Measurements from ENCODE around the gene COMMD1.
"Not testable (repeated sequence)": the region's sequence is repeated elsewhere in the genome, so short reads cannot be mapped to it uniquely, and the experiment has no call there.

COMMD1 gene

GRCh38 chr2:61962095-61962984 lies 56.9 kb downstream of the COMMD1 start:
- DNase-seq, result no peak

DNA sequence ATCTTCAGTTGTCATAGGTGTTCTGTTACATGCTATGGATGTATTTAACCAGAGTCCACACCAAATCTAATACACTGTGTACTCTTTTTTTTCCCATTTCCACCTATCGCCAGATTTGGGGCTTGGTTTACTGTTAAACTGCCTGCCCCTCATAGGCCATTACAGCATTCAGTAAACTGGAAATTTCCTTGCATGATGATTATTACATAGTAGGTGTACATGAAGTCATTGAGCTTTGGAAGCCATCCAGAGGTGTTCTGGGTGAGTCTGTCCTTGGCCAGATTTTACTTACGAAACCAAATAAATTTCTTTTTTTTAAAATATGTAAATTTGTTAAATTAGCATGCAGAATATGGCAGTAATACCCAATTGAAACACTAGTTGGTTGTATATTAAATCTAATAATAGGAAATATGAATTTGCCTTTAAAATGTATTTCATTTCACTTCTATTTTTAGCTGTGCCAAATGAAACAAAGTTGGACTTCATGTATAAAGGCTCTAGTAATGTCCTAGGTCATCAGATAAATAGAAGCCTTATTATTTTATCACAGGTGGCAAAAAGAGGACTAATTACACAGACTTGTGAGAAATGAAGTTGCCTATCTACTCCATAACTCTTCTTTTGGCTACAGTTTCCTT lies 60.7 kb downstream of the COMMD1 start:
- DNase-seq, result no peak

DNA sequence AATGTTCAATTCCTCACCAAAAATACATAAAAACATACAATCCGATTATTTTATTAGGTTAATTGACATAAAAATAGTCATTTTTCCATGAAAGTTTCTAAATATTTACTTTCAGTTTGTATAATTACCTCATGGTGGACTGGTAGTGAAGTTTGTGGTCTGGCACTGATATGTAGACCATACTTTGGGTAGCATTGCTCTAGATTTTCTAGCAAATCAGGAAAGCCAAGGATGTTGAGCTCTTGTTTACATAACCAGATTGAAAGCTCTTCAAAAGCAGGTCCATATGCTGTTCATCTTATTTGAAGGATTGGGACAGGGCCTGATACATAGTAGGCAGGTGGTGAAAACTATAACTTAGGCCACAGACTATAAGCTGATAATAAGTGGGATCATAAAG lies 61.8 kb downstream of the COMMD1 start:
- DNase-seq, result no peak

- no peak for DNase-seq
These were observed 63.9 kb downstream of the COMMD1 start for GRCh38 chr2:61969376-61969775.

- DNase-seq, result no peak
These were observed 65.5 kb downstream of the COMMD1 start for GRCh38 chr2:61970807-61971556.

DNA sequence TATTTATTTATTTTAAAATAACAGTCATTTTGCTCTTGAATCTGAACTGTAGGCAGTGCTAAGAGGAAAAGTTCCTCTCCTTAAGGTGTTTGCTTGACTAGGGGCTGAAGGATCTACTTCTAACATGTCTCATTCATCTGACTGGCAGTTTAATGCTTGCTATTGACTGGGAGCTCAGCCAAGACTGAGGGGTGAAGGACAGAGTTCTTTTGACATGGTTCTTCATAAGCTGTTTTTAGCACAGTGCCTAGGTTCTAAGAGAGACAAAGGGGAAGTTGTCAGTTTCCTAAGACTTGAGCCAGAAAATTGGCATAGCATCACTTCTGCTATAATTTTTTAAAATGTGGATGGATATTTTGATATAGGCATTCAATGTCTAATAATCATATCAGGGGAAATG lies 73.0 kb downstream of the COMMD1 start:
- DNase-seq, result peak in 8 of 56 donors; percentile 3 to 36 (median 11)

DNA sequence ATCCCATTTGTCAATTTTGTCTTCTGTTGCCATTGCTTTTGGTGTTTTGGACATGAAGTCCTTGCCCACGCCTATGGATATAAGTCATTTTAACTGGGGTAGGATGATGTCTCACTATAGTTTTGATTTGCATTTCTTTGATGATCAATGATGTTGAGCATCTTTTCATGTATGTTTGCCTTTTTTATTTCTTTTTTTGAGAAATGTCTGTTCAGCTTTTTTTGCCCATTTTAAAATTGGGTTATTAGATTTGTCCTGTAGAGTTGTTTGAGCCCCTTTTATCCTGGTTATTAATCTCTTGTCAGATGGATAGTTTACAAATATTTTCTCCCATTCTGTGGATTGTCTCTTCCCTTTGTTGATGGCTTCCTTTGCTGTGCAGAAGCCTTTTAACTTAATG lies 75.3 kb downstream of the COMMD1 start:
- DNase-seq, result no peak

- no peak for DNase-seq
These were observed 79.2 kb downstream of the COMMD1 start for GRCh38 chr2:61984682-61985081.

DNA sequence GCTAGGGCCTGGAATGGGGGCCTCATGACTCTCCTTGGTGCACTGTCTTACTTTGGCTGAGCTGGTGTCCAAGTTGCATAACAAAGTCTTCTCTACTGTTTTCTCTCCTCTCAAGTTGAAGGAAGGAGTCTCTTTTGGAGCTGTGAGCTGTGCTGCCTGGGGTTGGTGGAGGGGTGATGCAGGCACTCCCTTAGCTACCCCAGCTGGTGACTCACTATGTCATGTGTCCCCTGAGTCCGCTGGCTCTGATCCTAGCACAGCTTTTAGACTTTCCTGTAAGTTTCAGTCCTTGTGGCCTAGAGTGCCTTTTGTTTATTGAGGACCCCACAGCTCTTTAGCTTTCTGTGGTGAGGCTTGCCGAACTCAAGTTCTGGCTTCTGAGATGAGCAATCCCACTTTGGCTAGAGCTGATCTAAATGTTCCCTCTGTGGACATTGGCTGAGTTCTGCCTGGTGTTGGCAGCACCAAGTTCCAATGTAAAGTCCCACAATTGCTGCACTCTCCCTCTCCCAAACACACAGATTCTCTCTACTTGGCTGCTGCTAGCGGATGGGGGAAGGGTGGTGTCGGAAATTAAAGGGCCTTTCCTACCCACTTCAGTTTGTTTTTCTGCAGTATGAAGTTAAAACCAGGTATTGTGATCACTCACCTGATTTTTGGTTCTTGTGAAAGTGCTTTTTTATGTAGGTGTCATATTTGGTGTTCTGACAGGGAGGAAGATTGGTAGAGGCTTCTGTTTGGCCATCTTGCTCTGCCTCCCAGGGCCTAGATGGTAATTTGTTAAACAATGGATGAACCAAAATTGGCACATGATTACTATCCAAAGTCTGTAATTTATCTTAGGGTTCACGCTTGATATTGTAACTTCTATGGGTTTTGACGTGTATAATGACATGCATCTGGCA lies 83.2 kb downstream of the COMMD1 start:
- DNase-seq, result no peak

DNA sequence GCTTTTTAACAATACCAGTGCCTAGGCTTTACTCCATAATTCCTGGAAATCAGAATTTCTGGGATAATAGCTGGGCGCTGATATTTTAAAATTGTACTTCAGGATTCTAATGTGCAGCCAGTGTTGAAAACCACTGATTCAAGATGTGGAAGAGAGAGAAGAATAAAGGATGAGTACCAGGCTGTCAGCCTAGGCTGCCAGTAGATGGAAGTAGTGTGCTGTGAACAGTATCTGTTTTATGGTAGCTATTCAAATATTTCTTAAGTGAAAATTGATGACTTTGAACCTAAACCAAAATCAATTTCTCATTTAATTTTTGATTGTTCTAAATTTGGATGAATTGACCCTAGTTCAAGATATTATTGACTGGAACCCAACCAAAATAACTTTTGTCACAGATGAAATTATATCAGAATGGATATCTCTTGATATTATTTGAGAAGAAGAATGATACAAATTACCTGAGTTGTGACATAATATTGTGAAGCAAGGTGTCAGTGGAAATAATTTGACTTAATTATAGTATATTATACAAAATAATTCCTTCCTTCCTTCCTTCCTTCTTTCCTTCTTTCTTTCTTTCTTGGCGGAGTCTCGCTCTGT lies 88.0 kb downstream of the COMMD1 start:
- DNase-seq, result peak in 7 of 56 donors; percentile 1 to 37 (median 5)

- DNase-seq, result no peak
These were observed 89.1 kb downstream of the COMMD1 start for GRCh38 chr2:61994531-61994930.

GRCh38 chr2:61995065-61995464 lies 89.6 kb downstream of the COMMD1 start:
- no peak for DNase-seq

- DNase-seq, result no peak
These were observed 90.0 kb downstream of the COMMD1 start for GRCh38 chr2:61995515-61995914.

- no peak for DNase-seq
These were observed 93.0 kb downstream of the COMMD1 start for GRCh38 chr2:61998426-61998825.

- no peak for DNase-seq
These were observed 95.1 kb downstream of the COMMD1 start for GRCh38 chr2:62000538-62000937.

GRCh38 chr2:62001431-62001830 lies 96.0 kb downstream of the COMMD1 start:
- DNase-seq, result no peak

DNA sequence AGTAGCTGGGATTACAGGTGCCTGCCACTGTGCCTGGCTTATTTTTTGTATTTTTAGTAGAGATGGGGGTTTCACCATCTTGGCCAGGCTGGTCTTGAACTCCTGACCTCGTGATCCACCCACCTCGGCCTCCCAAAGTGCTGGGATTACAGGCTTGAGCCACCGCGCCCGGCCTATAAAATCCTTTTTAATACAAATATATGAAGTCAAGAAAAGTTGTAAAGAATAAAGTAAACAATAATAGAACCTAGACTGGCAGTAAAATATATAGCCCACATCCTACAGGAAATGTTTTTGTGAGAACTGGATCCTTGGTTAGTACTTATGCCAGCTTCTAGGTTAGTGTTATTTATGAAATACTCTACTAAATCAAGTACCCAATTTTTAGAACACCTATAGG lies 99.0 kb downstream of the COMMD1 start:
- not testable (repeated sequence) for DNase-seq

DNA sequence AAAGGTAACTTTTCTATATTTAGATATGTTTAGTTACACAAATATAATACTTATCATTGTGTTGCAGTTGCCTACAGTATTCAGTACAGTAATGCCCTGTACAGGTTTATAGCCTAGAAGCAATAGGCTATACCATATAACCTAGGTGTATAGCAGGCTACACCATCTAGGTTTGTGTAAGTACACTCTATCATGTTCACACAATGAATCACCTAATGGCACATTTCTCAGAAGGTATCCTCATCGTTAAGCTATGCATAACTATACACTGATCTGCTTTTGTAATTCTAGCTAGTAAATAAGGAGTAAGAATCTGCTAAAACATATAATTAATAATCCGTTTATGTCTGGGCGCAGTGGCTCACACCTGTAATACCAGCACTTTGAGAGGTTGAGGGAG lies 102.1 kb downstream of the COMMD1 start:
- DNase-seq, result no peak

DNA sequence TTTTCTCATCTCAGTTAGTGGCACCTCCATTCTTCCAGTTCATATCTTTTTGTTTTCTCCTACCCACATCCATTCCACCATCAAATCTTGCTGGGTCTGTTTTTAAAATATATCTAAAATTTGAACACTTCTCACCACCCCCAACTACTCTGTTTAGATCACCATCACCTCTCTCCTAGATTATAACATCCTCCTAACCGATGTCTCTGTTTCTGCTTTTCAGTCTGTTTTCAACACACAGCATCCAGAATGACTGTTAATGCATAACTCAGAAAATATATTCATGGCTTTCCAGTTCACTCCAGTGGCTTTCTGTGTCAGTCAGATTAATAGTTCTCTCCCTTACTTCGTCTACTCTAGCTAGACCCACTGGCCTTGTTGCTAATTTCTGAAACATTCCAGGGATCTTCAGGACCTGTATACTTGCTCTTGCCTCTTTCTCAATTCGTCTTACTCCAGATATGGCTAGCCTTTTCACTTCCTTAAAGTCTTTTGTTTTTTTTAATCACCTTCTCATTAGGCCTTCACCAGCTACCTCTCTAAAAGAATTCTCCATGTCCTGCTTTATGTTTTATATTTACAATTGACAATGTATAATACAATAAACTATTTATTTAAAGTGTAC lies 105.3 kb downstream of the COMMD1 start:
- DNase-seq, result no peak

DNA sequence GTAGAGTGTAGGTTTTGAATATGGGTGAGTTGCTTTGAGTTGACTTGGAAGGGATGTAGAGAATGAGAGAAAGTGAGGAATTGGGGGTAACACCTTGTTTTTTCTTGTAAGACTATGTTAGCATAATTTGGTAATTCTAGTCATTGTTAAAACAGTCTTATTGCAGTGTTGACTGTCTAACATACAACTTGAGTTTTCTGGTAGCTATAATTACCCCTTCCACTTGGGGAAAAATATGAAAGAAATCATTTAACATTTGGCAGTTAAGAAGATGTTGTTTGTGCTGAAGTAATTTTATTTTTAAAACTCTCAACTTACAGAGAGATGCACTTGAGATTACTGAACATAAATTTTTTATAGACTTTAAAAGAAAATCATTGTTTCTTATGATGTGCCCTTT lies 108.2 kb downstream of the COMMD1 start:
- no peak for DNase-seq
